PC-9 (cell line): ENCODE measurements around the gene DNAJC18.

ENCODE experiments used
- CTCF ChIP-seq: fragments of 200-600 bp; sonication (generic); conservative IDR thresholded peaks from 2 replicates; pipeline ENCODE4 v1.6.1; 2017; ENCODE audit warnings: mixed run types, antibody characterized with exemption, mild to moderate bottlenecking, moderate library complexity
- EZH2 ChIP-seq: fragments of 200-600 bp; sonication (generic); IDR thresholded peaks from 2 replicates; pipeline ENCODE4 v1.8.0; 2017; ENCODE audit warnings: antibody characterized with exemption, low read depth

GRCh38 chr5:139381837-139382761, 57.2 kb downstream of the DNAJC18 start:
- TF ChIP-seq CTCF (no peak), EZH2 (no peak)
